HCT116 (cell line): ENCODE results near the gene PLAU. TPM values are rescaled to one million over a fixed set of nuclear protein-coding genes. Genes with fewer than 3 reads are reported as not detected.

ENCODE experiments used
- ATAC-seq: fragments of 200-7000 bp; cut with Tn5 transposase; 2 replicates; pipeline ENCODE4 v1.9.1; 2020; ENCODE audit warnings: mild to moderate bottlenecking, moderate library complexity
- BruUV-seq: library from RNA; stranded (reverse); fragments of 400-500 nt; replicated peaks from 2 replicates; lab custom pipeline; 2021; lab: Mats Ljungman, UMichigan
- CTCF ChIA-PET: fragments of 300-600 bp; sonication (Branson Sonifier 250); formaldehyde crosslinking; loops from one replicate; lab custom pipeline; 2021; ENCODE audit warnings: antibody characterized with exemption; lab: Charles Lee
- POLR2A ChIA-PET: fragments of 300-600, 350-600 bp; sonication (Branson Sonifier 250); formaldehyde crosslinking; loops from one replicate; lab custom pipeline; 2021; ENCODE audit warnings: antibody characterized with exemption; lab: Charles Lee
- RAD21 ChIA-PET, 2 experiments: fragments of 300-600 bp; sonication (Branson Sonifier 250); formaldehyde crosslinking; loops; one replicate each; lab custom pipeline; 2023; ENCODE audit warnings: low total read pairs in 2 of 2; ENCODE audit not compliant: uncharacterized antibody in 2 of 2, unreplicated experiment in 2 of 2, low non-redundant PET in 1 of 2; lab: Charles Lee
- DNase-seq: peaks from one replicate; pipeline ENCODE4 v3.0.0-alpha.2; 2010; ENCODE audit warnings: low read depth, low spot score
- H2AFZ ChIP-seq: fragments of 200-600 bp; shearing (Covaris generic), sonication (generic); 2 replicates; pipeline ENCODE4 v1.6.1; 2017; ENCODE audit warnings: low read depth, mixed run types, mixed read lengths, antibody characterized with exemption, low read length; ENCODE audit not compliant: poor library complexity, severe bottlenecking
- H3K27ac ChIP-seq: 2 replicates; pipeline ENCODE4 v1.5.1; 2012; ENCODE audit warnings: low read depth, low read length
- H3K27me3 ChIP-seq: fragments of 200-600 bp; sonication (generic); 2 replicates; pipeline ENCODE4 v1.6.1; 2016; ENCODE audit warnings: mixed run types, low read length, mixed read lengths; ENCODE audit not compliant: insufficient read depth
- H3K36me3 ChIP-seq, 2 experiments: fragments of 200-500 bp in 1 of 2; fragments of 200-600 bp in 1 of 2; sonication (Bioruptor generic) in 1 of 2; sonication (generic) in 1 of 2; 2 replicates each; pipeline versions ENCODE4 v1.5.1 to v1.6.1; 2014 to 2016; ENCODE audit warnings: low read length in 2 of 2, inconsistent platforms in 1 of 2, mixed read lengths in 1 of 2, mixed run types in 1 of 2; ENCODE audit not compliant: insufficient read depth in 2 of 2, control insufficient read depth in 1 of 2
- H3K4me1 ChIP-seq, 2 experiments: fragments of 200-600 bp in 1 of 2; sonication (generic) in 1 of 2; 2 replicates each; pipeline versions ENCODE4 v1.5.1 to v1.6.1; 2012 to 2017; ENCODE audit warnings: low read length in 2 of 2, inconsistent platforms in 1 of 2, mild to moderate bottlenecking in 1 of 2, mixed read lengths in 1 of 2, mixed run types in 1 of 2, moderate library complexity in 1 of 2; ENCODE audit not compliant: insufficient read depth in 2 of 2, control insufficient read depth in 1 of 2
- H3K4me2 ChIP-seq: fragments of 200-600 bp; sonication (generic); 2 replicates; pipeline ENCODE4 v1.6.1; 2017; ENCODE audit warnings: mixed run types, low read length, mixed read lengths
- H3K4me3 ChIP-seq, 2 experiments: fragments of 200-600 bp in 1 of 2; sonication (generic) in 1 of 2; replicated peaks in 1 of 2; 2 replicates each; pipeline ENCODE4 v1.5.1; 2011 to 2016; ENCODE audit warnings: low read length in 2 of 2, control low read depth in 1 of 2, low read depth in 1 of 2, mild to moderate bottlenecking in 1 of 2, mixed read lengths in 1 of 2, mixed run types in 1 of 2
- H3K79me2 ChIP-seq: fragments of 200-600 bp; sonication (generic); 2 replicates; pipeline ENCODE4 v1.6.1; 2017; ENCODE audit warnings: mild to moderate bottlenecking, mixed run types, low read length, moderate library complexity, mixed read lengths; ENCODE audit not compliant: insufficient read depth
- H3K9ac ChIP-seq: fragments of 200-600 bp; sonication (generic); 2 replicates; pipeline ENCODE4 v1.6.1; 2016; ENCODE audit warnings: low read length, mixed read lengths
- H3K9me2 ChIP-seq: fragments of 200-600 bp; sonication (generic), shearing (Covaris generic); 2 replicates; pipeline ENCODE4 v1.6.1; 2017; ENCODE audit warnings: mixed run types, mild to moderate bottlenecking, moderate library complexity; ENCODE audit not compliant: insufficient read depth
- H3K9me3 ChIP-seq, 2 experiments: fragments of 200-500 bp in 1 of 2; fragments of 200-600 bp in 1 of 2; sonication (Bioruptor generic) in 1 of 2; sonication (generic) in 1 of 2; 2 replicates each; pipeline ENCODE4 v1.6.1; 2014 to 2017; ENCODE audit warnings: low read length in 2 of 2, mixed read lengths in 2 of 2, inconsistent platforms in 1 of 2, low read depth in 1 of 2, mild to moderate bottlenecking in 1 of 2, mixed run types in 1 of 2, moderate library complexity in 1 of 2; ENCODE audit not compliant: control insufficient read depth in 1 of 2, insufficient read depth in 1 of 2
- H4K20me1 ChIP-seq: fragments of 200-600 bp; sonication (generic), shearing (Covaris generic); 2 replicates; pipeline ENCODE4 v1.6.1; 2017; ENCODE audit warnings: mixed run types, mild to moderate bottlenecking, moderate library complexity; ENCODE audit not compliant: insufficient read depth
- ATF3 ChIP-seq: IDR thresholded peaks from 2 replicates; pipeline ENCODE4 v1.6.1; 2012
- CBX3 ChIP-seq: IDR thresholded peaks from 2 replicates; pipeline ENCODE4 v1.6.1; 2012; ENCODE audit warnings: low read depth
- CEBPB ChIP-seq: IDR thresholded peaks from 2 replicates; pipeline ENCODE4 v1.6.1; 2012; ENCODE audit warnings: low read depth
- EGR1 ChIP-seq: IDR thresholded peaks from 2 replicates; pipeline ENCODE4 v1.6.1; 2012; ENCODE audit warnings: low read depth
- EZH2 ChIP-seq: fragments of 200-600 bp; sonication (generic); IDR thresholded peaks from 2 replicates; pipeline ENCODE4 v1.6.1; 2017; ENCODE audit warnings: antibody characterized with exemption, mixed run types
- JUND ChIP-seq: IDR thresholded peaks from 2 replicates; pipeline ENCODE4 v1.6.1; 2012
- MAX ChIP-seq: IDR thresholded peaks from 2 replicates; pipeline ENCODE4 v1.6.1; 2012
- POLR2A ChIP-seq: IDR thresholded peaks from 2 replicates; pipeline ENCODE4 v1.7.0; 2011; ENCODE audit warnings: borderline replicate concordance; ENCODE audit not compliant: insufficient read depth, insufficient read length; ENCODE audit errors: extremely low read depth
- POLR2AphosphoS5 ChIP-seq: IDR thresholded peaks from 2 replicates; pipeline ENCODE4 v1.6.1; 2011; ENCODE audit warnings: mild to moderate bottlenecking, low read depth, low read length, moderate library complexity
- SP1 ChIP-seq: IDR thresholded peaks from 2 replicates; pipeline ENCODE4 v1.6.1; 2012; ENCODE audit warnings: low read depth
- TCF7L2 ChIP-seq: IDR thresholded peaks from 2 replicates; pipeline ENCODE4 v1.7.0; 2011; ENCODE audit warnings: borderline replicate concordance, inconsistent platforms; ENCODE audit not compliant: insufficient read depth, insufficient read length; ENCODE audit errors: extremely low read depth
- ZBTB33 ChIP-seq: IDR thresholded peaks from 2 replicates; pipeline ENCODE4 v1.6.1; 2011; ENCODE audit warnings: mild to moderate bottlenecking, low read length, moderate library complexity; ENCODE audit not compliant: insufficient replicate concordance; ENCODE audit errors: extremely low read depth
- ZFX ChIP-seq: fragments of 450-650 bp; IDR thresholded peaks from 2 replicates; pipeline ENCODE4 v1.6.1; 2017
- ZNF274 ChIP-seq: fragments of 200-500 bp; sonication (Bioruptor generic); IDR thresholded peaks from 2 replicates; pipeline ENCODE4 v1.6.1; 2014; ENCODE audit warnings: mild to moderate bottlenecking, low read depth, low read length, inconsistent platforms
- intact Hi-C: fragments of 100-400 bp; cut with micrococcal nuclease; formaldehyde crosslinking; loops from 2 replicates; pipeline ENCODE4 v1.10.0; 2022
- total RNA-seq: library from RNA; stranded (reverse); gene quantifications from one replicate; pipeline ENCODE4 v1.2.1, GENCODE V29; 2021; ENCODE audit not compliant: unreplicated experiment

PLAU gene
- total RNA-seq, 1 experiment from 2014 or later: 60.3 TPM

- BruUV-seq: no TSS peak
- peak overlapping the region; percentile 92 for H3K27ac ChIP-seq
Measured at GRCh38 chr10:73908853-73909539, 1.9 kb upstream of the PLAU start.

GRCh38 chr10:73909540-73910115 lies 1.3 kb upstream of the PLAU start:
- Histone ChIP-seq H2AFZ (no peak overlapping the region), H3K4me1 (peaks cover 56 to 69% of the 10 kb centered on the region in 2 experiments), H4K20me1 (no peaks in the 10 kb centered on the region), H3K9me2 (no peaks in the 10 kb centered on the region), H3K27ac (peak overlapping the region; percentile 92), H3K27me3 (no peaks in the 10 kb centered on the region), H3K9me3 (no peaks in the 10 kb centered on the region), H3K36me3 (peaks cover 0 to 6% of the 10 kb centered on the region in 2 experiments; a peak in 2 of 4 replicates), H3K9ac (peak overlapping the region; percentile 77), H3K4me3 (peak overlapping the region; percentile 14 to 63), H3K79me2 (peaks cover 9% of the 10 kb centered on the region; the same call in 1 of the 2 replicates), H3K4me2 (peak overlapping the region; percentile 97)
- TSS peak; percentile 40 for BruUV-seq
- CTCF ChIA-PET: interaction anchor here (1.0 kb wide), 1 partner anchor 23 kb away, joined by 3 read pairs; no protein-coding TSS in a partner anchor
- POLR2A ChIA-PET: interaction anchor here (0.7 to 7.0 kb wide), 7 partner anchors 8 to 1215 kb away, joined by 3 to 98 read pairs (median 4); no protein-coding TSS in a partner anchor
- intact Hi-C loops: loop anchor here (2.0 kb wide), 1 partner anchor 23 kb away; no protein-coding TSS in a partner anchor
- RAD21 ChIA-PET: interaction anchor here (1.1 to 2.0 kb wide), 2 partner anchors 22 to 23 kb away, joined by 3 to 5 read pairs; no protein-coding TSS in a partner anchor
- DNase-seq (no peak), ATAC-seq (no peak)
- TF ChIP-seq SP1 (no peak), ATF3 (no peak), ZBTB33 (no peak), CEBPB (no peak), POLR2A (no peak), EGR1 (no peak), JUND (no peak), ZNF274 (no peak), ZFX (no peak; the same call in 1 of the 2 replicates), TCF7L2 (no peak), MAX (no peak), EZH2 (no peak)

More at GRCh38 chr10:73908853-73909539, 1.9 kb upstream of the PLAU start:
- ATAC-seq: no peak
- no peaks in the 10 kb centered on the region for H3K9me2 ChIP-seq
- H3K9me3 ChIP-seq: no peaks in the 10 kb centered on the region
- H3K79me2 ChIP-seq: peaks cover 9% of the 10 kb centered on the region; the same call in 1 of the 2 replicates
- H3K9ac ChIP-seq: peak overlapping the region; percentile 77
- H3K4me3 ChIP-seq: peak overlapping the region; percentile 14 to 23
- intact Hi-C loops: no loop called here
- peak; percentile 34 for TF ChIP-seq TCF7L2
- TF ChIP-seq POLR2AphosphoS5: peak; percentile 66
- no peak for TF ChIP-seq CBX3
- ChIA-PET RAD21 (interaction anchor here (0.7 to 2.0 kb wide), 5 partner anchors 9 to 23 kb away, joined by 3 to 5 read pairs (median 3); no protein-coding TSS in a partner anchor), CTCF (interaction anchor here (1.0 to 1.3 kb wide), 2 partner anchors 20 to 23 kb away, joined by 3 read pairs; no protein-coding TSS in a partner anchor), POLR2A (interaction anchor here (0.7 to 5.7 kb wide), 6 partner anchors 9 to 1216 kb away, joined by 3 to 98 read pairs (median 4); no protein-coding TSS in a partner anchor)
- peaks cover 56 to 73% of the 10 kb centered on the region in 2 experiments for H3K4me1 ChIP-seq
- no peaks in the 10 kb centered on the region for H4K20me1 ChIP-seq
- H3K36me3 ChIP-seq: no peaks in the 10 kb centered on the region; a peak in 2 of 4 replicates
- no peaks in the 10 kb centered on the region for H3K27me3 ChIP-seq
- peak overlapping the region; percentile 97 for H3K4me2 ChIP-seq
- H2AFZ ChIP-seq: no peak overlapping the region
- no peak for DNase-seq
